ENCODE results near the gene ZNF608.

DNA sequence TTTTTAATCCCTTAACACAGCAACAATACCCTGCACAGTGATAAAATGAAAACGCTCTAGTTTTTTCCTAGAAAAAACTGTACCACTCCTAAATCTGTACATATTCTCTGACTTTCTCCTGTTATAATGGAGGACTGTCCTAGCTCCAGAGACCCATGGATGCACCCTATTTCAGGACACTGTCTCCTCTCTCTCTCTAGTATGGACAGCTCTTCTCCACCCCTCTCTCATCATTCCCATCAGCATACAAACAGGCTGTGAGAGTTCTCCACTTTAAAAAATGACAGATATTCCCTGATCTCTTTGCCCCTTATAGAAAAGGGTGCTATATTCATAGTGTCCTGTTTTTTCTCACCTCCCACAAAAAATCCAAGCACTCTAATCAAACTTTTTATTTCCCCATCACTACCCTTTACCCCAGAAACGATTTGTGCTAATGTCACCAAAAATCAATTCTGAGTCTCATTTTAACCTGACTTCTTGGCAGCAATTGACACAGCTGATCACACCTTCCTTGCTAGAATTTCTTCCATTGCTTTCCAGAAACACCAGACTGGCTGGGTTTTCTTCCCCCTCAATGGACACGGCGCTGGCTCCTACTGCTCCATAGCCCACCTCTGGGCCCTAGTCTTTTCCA lies 20.7 kb downstream of the ZNF608 start:
- no peak for TF ChIP-seq POU2F2 (IDR thresholded peaks at IDR 0.05; ENCODE audit: low read depth, low read length)
- TF ChIP-seq TAF1 (IDR thresholded peaks at IDR 0.05; ENCODE audit: low read depth, low read length), result no peak

Data from GM12891 (cell line).